GM12875 (cell line): ENCODE results near the gene RPL10.

Experiments used
- H3K4me3 ChIP-seq: one replicate; pipeline ENCODE4 v1.5.1; 2011; ENCODE audit warnings: low read depth, low read length, control low read depth
- CTCF ChIP-seq: IDR thresholded peaks from 2 replicates; pipeline ENCODE4 v1.5.1; 2011; ENCODE audit warnings: low read depth, mild to moderate bottlenecking, control low read depth, inconsistent platforms, low read length, moderate library complexity, borderline replicate concordance; ENCODE audit not compliant: insufficient read depth

Gene RPL10

GRCh38 chrX:154368630-154369448 is 29.3 kb upstream of the RPL10 start:
- no peak for TF ChIP-seq CTCF
- H3K4me3 ChIP-seq, result peak overlapping the region; percentile 83

GRCh38 chrX:154369449-154370299 is 28.5 kb upstream of the RPL10 start:
- peak overlapping the region; percentile 83 for H3K4me3 ChIP-seq
- no peak for TF ChIP-seq CTCF

- TF ChIP-seq CTCF, result no peak
Measured at GRCh38 chrX:154370300-154371016, 27.7 kb upstream of the RPL10 start.

GRCh38 chrX:154371017-154371788 is 27.0 kb upstream of the RPL10 start:
- peak overlapping the region; percentile 83 for H3K4me3 ChIP-seq

More at GRCh38 chrX:154370300-154371016, 27.7 kb upstream of the RPL10 start:
- H3K4me3 ChIP-seq, result peak overlapping the region; percentile 83

GRCh38 chrX:154371789-154372300 is 26.3 kb upstream of the RPL10 start:
- H3K4me3 ChIP-seq, result peak overlapping the region; percentile 58
- TF ChIP-seq CTCF, result no peak

More at GRCh38 chrX:154371017-154371788, 27.0 kb upstream of the RPL10 start:
- no peak for TF ChIP-seq CTCF

- no peak overlapping the region for H3K4me3 ChIP-seq
Measured at GRCh38 chrX:154372612-154373022, 25.6 kb upstream of the RPL10 start.

More at GRCh38 chrX:154372612-154373022, 25.6 kb upstream of the RPL10 start:
- no peak for TF ChIP-seq CTCF
